ENCODE measurements around the gene ZBTB20.

The ZBTB20 gene

DNA sequence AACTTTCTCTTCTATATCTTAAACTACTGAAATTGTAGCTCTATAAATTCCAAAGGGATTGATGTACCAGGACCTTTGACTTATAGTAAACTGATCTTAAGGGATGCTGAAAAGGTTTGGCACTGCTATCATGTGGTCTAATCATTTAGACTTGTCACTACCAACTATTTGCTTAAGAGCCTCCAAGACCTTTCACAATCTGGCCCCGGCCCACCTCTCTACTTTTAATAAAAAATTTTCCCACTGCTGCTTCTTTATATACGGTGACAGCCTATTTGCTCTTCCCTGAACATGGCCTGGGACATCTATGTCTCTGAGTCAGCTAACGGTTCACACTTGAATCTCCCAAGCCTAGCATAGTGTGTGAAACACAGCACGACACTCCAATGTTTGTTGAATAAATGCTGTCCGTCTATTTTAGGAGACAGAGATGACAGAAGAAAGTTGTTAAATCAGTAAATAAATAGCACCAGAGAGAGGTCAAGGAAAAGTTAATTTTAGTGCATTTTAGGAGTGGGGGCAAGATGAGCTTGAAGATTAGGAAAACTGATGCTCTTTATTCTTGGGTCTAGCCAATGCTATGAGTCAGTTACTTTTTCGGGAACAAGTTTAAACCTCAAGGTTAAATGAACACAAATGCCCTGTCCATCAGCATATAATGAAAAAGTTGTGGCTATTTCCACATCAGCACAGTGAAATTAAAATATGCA is 640.3 kb downstream of the ZBTB20 start:
- FAIRE-seq = no peak

DNA sequence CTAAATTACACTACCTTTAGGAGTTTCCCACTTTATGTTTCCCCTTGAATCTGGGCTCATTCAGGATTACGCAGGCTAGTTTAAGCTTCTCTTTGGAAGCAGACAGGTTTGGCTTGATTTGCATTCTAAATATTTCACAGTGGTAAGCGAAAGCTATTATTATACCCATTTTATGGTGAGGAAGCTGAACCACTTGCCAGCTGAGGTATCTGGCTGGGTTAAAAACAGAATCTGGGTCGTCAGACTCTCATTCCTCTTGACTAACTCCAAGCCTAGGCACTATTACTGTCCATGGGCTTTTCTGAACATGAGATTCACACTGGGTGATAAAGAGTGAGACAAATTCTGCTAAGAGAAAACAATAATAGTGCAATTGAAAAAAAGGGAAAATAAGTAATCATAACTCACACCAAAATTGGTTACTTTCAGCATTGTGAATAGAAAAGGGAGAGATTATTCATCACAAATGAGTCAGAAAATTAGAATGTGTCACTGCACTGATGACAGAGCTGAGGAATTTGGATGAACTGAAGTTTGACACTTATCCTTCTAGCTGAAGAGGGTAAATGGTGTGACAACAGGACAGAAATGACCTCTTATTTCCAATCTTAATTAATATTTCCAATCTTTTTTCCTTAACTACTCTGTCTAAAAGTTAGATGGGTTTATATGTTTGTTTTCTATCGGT is 642.0 kb downstream of the ZBTB20 start:
- FAIRE-seq = no peak

DNA sequence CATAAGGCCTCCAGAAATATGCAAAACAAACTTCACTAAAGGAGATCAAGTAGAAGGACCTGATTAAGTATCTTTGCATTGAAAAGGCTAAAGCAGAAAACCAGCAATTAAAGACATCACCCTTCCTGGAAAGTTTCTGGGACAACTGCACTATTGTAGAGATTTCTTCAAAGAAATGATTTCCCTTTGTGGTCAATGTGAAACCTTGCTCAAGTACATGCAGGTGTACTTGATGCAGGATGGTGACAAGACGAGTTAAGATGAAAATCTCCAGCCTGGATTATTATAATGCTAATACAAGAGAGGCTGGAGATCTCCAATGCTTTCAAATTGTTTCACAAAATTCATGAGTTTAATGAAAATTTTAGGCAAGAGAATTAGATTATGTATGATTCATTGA is 644.9 kb downstream of the ZBTB20 start:
- no peak for FAIRE-seq

DNA sequence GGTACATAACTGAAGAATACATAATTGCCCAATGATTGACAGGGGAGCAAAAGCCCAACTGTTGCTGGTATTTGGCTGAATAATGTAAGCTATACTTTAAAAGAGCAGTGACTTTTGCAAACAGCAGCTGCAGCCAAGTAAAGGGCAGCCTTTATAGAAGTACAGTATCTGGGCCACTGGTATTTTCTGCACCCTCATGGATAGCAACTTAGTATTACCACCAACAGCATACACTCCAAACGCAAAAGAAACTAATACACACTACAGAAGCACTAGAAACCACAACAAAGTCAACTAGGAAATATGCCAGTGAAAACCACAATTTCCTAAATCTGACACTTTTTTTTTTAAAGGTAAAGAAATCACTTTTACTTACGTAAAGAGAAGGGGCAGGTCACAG is 647.1 kb downstream of the ZBTB20 start:
- FAIRE-seq = no peak

DNA sequence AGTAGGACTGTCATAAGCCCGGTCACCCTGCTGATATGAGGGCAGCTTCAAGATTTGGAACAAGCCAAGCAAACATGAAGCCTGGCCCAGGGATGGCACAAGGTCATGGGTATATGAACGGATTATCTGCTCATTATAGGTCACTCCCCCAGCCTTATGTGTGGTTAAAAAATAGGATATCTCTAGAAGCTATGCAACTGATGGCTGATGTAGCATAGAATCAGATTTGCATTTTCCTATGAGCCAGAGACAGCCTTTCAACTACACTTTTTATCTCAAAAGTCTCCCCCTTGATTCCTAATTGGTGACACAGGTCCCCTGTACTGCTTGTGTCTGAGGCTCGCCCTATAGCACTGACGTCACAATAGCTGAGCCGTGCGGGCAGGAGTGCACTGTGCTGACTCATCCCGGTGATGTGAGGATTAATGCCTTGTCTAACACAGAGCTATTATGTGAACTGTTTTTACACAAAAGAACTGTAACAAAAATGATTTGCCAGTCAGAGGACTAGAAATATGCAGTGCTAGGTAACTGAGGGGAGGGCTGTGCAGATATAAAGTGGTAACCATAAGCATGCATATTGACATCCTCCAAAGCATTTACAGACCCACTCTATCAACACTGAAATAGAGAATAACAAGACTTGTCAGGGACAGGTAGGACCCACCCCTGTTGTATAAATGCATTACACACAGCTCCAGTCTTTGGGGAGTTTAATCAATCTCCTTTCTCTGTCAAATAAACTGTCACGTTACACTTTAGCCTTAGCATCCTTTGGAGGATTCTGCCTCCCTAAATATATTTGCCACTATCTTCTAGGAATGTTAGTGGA is 648.3 kb downstream of the ZBTB20 start:
- FAIRE-seq = no peak

DNA sequence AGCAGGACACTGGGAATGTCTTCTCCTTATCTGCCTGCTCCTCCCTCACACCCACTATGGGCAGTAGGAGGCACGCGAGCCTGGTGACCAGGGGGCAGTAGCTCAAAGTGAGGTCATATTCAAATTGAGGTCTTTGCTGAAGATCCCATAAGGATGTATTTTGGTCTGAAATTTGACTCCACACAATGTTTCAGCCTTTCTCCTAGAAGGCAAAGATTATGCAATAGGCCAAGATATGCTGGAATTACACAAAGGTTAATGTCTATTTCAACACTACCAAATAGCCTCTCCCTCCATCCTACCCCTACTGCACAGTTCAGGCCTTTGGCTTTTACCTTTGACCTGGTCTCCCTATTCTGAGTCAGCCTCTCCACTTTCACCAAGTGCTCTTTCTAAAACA is 650.2 kb downstream of the ZBTB20 start:
- no peak for FAIRE-seq

DNA sequence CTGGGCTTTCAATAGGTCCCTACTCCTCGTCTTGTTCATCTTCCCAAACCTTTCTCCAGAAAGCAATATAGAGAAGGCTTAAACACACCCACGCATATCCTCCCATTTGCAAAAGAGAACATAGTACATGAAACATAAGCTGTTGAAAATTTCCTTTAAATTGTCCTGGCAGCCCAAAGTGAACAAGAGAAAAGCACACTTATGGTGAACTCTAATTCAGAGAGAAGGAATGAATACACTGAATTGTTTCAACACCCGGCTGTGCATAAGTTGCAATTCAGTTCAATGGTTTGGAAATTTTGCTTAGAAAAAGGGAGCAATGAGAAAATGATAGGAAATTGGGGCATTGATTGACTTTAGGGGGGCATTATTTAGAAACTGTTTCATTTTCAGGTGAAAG is 650.6 kb downstream of the ZBTB20 start:
- FAIRE-seq = no peak

DNA sequence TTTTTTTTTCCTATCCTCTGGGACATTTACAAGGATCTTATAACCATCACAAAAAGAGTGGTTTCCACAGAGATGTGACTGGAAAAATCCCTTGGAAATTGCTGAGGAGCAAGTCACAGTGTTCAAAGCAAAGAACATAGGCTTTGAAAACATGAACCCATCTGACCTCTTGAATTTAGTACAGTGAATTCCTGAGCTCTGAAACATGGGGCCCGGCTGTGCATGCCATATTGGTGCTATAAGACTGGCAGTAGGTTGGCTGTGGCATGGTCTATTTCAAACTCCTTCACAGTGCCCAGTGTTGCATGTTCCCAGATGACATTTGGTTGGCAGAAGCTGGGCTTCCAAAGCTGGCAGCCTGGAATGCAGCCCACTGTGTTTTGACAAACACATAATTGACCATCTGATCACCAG is 651.1 kb downstream of the ZBTB20 start:
- no peak for FAIRE-seq

DNA sequence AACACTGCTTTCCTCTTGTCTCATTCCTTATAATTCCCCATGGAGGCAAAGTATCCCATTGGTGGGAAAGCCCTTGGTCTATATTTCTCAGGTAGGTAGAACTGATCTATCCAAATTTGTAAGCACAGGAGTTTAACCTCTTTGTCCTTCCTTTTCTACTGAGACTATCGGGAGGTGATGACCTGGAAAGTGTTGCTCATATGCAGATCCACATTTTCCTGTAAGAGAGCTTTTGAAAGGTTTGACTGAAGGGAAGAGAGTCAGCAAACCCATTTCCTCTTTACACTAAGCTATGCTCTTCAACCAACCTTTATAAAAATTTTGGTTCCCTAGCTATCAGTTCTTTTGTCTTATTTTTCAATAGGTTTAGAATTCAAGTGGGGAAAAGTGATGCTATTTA is 652.6 kb downstream of the ZBTB20 start:
- FAIRE-seq = no peak

DNA sequence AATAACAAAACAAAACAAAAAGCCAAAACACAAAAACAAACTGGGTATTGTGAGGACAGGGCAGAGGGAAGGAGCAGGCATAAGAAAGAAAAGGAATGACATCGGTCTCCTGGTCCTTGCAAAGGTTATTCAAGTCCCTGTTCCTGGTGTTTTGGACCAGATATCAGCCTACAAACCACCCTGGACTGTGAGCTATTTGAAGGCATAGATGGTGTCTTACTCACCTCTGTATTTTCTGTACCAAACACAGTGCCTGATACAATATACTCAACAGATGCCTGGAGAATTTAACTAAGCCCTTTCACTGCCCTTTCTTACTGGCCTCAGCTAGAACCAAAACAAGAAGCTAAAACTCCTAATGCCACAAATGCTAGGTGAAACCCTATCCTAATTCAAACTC is 656.3 kb downstream of the ZBTB20 start:
- no peak for FAIRE-seq

DNA sequence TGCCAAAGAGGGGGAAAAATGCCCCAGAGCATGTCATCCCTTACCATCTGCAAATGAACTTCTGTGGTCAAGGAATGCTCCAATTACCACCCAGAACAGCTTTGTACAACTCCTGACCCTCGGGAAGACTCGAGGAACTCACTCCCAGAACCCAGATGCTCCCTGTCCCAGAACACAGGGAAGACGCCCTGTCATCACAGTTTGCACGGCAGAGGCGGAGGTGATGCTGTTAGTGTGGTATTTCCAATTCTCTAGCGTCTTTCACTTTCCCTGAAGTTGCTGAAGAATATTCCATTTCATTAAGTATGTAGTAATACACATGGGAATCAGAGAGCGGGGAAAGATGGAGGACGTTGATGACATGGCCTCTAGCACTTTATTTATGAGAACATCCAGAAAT is 659.6 kb downstream of the ZBTB20 start:
- FAIRE-seq = no peak

DNA sequence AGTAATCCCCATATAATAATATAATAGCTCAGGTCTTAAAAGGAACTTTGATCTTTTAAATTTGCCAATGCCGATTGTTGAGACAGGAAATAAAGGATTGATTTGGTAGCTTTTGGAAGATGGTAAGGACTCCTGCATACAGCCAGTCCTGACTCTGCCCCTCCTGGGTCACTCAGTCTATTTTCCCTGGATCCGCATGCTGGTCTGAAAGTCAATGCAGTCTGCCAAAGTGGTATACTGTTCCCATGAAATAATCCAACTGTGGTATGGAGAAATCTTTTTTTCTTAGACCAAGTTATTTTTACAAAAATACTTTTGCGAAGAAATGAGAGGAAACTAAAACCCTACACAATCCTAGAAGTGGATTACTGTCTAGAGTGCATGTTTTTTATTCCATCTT is 662.2 kb downstream of the ZBTB20 start:
- FAIRE-seq = no peak

DNA sequence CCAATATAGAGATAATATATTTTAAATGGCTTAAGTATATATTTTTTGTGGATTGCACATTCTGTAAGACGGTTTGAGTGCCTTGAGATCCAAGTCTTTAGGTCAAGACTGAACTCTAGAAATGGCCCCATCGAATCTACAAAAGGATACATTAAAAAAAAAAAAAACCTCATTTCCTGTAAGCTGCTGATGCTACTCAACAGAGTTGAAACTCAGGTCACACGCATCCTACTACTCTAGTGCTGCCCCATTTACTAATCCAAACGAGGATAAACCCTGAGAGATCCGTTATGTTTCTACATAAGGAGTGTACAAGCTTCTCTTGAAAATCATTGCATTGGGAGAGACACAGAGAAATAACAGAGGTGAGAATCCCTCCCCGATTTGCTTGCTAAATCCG is 666.0 kb downstream of the ZBTB20 start:
- FAIRE-seq = no peak

DNA sequence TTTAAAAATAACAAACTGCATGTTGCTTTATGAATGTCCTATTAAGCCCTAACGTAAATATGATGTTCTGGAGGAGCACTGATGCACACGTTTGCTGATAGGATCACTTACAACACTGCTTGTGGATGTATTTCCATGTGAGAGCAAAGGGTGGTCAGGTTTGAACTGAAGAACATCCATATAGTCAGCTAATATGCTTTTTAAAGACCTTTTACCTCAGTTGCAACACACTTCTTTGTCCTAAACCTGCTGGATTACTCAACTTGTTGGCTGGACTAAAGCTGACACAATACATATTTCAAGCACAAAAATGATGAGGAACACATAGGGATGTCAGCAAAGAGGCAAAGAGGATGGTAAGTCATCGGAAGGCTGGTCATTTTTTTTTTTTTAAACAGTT is 666.6 kb downstream of the ZBTB20 start:
- FAIRE-seq = no peak

DNA sequence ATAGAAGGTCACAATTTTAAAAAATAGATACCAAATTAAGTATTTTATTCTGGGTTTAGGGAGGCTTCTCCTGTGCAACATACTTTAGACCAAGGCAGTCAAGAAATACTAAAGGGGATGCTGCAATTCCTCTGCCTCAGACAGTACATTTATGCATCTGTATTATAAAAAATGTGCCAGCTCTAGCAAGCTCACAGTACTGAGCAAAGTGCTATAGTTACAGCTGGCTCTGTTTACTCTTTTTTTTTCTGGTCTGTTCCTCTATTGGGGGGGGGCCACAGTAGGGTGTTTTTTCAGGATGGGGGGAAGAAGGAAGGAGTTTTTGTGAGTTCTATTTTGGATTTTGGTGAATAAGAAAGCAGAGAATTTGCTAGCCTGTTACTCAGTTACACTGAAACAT is 668.3 kb downstream of the ZBTB20 start:
- FAIRE-seq = no peak

DNA sequence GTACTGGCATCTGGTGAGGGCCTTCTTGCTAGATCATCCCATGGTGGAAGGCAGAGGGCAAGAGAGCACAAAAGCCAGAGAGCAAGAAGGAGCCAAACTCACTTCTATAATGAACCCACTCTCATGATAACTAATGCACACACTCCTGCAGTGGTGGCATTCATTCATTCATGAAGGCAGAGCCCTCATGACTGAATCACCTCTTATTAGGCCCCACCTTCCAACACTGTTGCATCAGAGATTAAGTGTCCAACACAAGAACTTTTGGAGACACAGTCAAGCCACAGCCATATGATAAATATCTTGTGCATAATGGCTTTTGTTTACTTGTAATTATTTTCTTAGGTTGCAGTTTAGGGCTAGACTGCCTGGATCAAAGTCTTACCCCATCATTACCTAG is 670.6 kb downstream of the ZBTB20 start:
- FAIRE-seq = no peak

DNA sequence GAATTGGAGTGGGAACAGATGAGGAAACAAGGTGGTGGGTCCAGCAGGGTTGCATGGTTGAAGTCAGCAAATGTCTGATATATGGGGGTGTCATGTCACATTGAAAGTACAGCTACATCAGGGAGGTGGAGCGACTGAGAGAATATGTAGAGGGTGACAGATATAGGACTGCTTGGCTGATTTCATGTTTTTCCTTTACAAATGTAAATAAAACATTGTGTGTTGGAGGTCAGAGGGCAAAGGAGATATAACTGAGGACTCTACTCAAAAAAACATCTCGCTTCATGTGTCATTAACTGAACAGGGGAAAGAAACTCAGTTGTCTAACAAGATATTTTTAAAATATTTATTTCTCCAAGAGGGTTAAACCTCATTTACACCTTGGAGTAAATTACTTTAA is 675.6 kb downstream of the ZBTB20 start:
- FAIRE-seq = no peak

DNA sequence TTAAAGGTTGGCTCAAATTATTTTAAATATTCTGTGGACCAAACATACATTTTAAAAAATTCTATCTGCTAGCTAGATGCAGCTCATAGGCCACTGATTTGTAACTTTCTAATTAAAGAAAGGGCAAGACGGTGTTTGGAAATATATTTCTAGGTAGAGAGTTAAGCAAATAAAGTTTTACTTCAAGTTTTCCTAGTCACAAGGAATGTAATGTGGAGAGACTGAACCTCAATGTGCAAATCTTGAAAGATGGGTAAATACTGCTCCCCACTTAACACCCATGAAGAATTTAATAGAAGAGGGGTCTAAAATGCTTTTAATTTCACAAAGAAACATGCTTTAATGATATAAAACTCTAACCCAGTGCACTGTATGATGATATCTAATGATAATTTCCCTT is 678.0 kb downstream of the ZBTB20 start:
- no peak for FAIRE-seq

DNA sequence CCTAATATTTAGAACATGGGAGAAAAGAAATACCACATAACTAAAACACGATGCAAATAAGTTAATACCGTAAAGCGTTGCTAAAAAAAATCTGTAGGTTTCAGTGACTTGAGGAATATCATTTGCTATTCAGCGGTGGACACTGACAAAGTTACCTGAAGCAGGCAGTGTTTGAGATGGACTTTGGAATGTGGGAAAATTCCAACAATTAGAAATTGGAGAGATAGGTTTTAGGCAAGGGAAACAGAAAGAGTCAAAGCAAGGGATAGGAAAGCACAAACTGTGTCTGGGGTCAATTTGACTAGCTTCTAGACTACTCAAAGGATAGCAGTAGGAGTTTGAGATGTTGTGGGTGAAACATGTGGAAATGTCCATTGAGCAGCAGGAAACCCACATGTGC is 680.3 kb downstream of the ZBTB20 start:
- FAIRE-seq = no peak

DNA sequence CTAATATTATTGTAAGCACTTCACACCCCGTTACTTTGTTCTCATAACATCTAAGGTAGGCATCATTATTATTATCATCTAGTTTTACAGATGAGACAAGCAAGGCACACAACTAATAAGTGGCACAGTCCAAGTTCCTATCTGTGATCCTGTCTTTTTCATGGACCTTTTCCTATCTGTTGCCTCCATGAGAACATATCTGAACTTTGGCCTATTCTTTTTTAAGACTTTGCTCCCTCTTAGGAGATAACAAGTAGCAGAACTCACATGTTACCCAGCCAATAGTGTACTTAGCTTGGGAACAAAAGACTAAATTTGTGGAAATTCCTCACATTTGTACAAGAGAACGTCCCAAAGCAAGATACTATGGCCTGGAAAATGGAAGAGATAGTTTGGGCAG is 680.8 kb downstream of the ZBTB20 start:
- FAIRE-seq = no peak

DNA sequence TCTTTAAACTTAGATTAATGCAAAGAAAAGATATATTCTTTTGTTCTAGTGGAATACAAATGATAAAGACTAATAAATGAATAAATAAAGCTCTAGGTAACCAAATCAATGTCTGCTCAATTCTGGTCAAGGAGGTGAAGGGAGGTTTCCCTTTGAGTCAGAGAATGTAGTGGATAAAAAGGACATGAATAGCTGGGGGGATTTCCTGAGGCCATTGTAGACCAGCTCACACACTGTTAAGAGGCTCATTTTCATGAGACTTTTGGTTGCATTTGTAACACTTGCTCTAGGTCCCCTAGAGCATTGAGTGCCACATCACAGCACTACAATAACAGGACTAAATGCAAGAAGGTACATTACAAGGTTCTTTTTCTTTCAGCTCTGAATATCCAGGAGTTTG is 682.5 kb downstream of the ZBTB20 start:
- FAIRE-seq = no peak

DNA sequence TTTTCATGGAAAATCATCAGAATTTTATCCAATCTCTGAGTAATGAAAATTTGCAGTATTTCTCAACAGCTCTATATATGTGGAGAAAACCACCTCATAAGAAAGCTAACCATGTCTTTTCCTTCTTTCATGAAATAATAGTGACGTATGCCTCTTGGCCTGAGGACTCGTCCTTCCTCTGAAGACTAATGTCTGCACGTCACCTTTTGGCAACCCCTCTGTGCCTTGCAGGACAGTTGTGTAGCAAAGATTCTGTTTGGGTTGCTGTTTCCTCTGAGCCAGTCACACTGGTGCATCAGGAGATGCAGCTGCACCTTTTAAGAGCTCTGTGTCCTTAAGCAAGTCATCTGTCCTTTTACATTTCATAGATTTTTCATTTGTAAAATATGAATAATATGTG is 684.3 kb downstream of the ZBTB20 start:
- no peak for FAIRE-seq

DNA sequence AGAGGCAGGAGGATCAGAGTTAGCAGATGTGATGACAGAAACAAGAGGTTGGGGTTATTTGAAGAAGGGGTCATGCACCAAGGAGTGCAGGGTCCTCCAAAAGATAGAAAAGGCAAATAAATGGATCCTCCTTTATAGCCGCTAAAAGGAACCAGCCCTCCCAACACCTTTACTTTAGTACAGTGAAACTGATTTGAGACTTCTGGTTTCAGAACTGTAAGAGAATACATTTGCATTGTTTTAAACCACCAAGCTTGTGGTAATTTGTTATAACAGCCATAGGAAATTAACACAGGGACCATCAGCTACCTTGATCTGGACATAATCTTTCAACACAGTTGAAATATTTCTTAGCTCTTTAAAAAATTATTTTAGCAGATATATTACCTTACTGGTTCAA is 686.6 kb downstream of the ZBTB20 start:
- FAIRE-seq = no peak

DNA sequence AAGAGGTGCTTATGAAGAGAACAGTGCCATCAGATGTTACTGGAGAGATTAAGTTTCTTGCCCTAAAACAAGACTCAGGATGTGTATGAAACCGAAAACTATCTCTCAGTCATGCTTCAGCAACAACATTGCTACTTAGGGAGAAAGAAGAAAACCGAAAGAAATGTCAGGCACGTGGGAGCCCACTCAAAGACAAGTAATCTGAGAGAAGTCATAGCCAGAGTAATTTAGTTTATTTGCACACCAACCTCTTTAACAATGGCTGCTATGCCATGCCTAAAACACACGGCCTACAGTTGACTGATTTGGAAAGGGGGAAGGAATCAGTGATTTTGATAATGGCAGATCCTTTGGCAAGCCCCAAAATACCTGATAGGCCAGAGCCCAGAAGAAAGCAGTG is 690.3 kb downstream of the ZBTB20 start:
- FAIRE-seq = no peak

Measured in G401.6 (cell line).